Osteocyte (in vitro differentiated cells): ENCODE measurements around the gene ATP6AP2. TPM values are rescaled to one million over a fixed set of nuclear protein-coding genes. Genes with fewer than 3 reads are reported as not detected.

Experiments used
- DNase-seq: peaks from one replicate; pipeline ENCODE4 v3.0.0; 2021; ENCODE audit warnings: mixed read lengths; ENCODE audit not compliant: unreplicated experiment; ENCODE audit errors: extremely low spot score
- H3K27ac Mint-ChIP-seq: one replicate; pipeline ENCODE4 v1.8.0; 2021; ENCODE audit warnings: mild to moderate bottlenecking, mixed read lengths; ENCODE audit not compliant: unreplicated experiment
- H3K27me3 Mint-ChIP-seq: one replicate; pipeline ENCODE4 v1.8.0; 2021; ENCODE audit warnings: mixed read lengths; ENCODE audit not compliant: unreplicated experiment
- H3K36me3 Mint-ChIP-seq: one replicate; pipeline ENCODE4 v1.8.0; 2021; ENCODE audit warnings: mixed read lengths; ENCODE audit not compliant: unreplicated experiment
- H3K4me1 Mint-ChIP-seq: one replicate; pipeline ENCODE4 v1.8.0; 2021; ENCODE audit warnings: mixed read lengths; ENCODE audit not compliant: unreplicated experiment
- H3K4me3 Mint-ChIP-seq: one replicate; pipeline ENCODE4 v1.8.0; 2021; ENCODE audit warnings: mild to moderate bottlenecking, moderate library complexity, mixed read lengths; ENCODE audit not compliant: unreplicated experiment
- H3K9me3 Mint-ChIP-seq: one replicate; pipeline ENCODE4 v1.8.0; 2021; ENCODE audit warnings: mixed read lengths; ENCODE audit not compliant: unreplicated experiment
- total RNA-seq: library from RNA; stranded (reverse); gene quantifications from 2 replicates; pipeline ENCODE4 v1.2.1, GENCODE V29; 2021
- TF ChIP-seq, protein P1 (sequence below): fragments of 200-600 bp; sonication (generic); IDR thresholded peaks from 2 replicates; pipeline ENCODE4 v1.5.0; 2021; ENCODE audit warnings: antibody characterized with exemption, mild to moderate bottlenecking, moderate library complexity

The ATP6AP2 gene
- total RNA-seq, 1 donor from 2014 or later = 154 TPM

DNA sequence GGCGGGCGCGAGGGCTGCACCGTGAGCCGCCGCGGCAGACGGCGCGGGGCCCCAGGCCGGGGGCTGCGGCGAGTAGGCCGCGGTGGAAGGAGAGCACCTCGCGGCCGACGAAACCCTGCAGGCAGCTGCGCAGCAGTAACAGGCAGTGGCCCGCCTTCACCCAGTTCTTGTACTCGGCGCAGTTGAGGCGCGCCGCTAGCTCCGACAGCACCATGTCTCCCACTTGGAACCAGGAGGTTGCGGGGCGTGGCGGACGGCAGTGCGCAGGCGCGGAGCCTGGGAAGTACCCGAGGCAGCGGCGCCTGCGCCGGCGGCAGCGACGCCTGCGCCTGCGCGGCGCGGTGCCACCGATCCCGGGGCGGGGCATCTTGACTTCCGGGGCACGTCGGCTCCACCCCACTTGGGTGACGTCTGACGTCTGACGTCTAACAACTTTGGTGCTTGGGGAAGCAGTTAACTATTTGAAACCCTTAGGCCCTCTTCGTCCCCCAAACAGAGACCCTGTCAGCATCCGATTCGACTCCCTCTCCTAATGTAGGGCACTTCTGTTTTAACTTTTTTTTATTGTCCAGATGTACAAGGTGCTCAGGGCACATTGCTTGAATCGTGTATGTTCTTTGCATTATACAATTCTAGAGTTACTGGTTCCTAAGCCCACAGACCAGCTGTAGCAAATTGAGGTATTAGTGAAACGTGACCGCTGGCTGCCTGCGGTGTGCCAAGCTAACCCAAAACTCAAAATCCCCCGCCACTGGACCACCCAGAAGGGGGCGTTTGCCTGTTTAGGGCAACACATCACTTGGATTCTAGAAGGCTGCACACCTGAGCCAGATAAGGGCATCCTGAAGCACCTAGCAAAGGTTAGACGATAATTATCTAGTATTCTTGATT, 66.8 kb downstream of the ATP6AP2 start, which contains the start of gene CXorf38:
Gene CXorf38, minus strand, starts transcription at position 255 of the 891 bp plus-strand sequence. Its CDS starts 41 bp downstream, at position 214.
- H3K9me3 Mint-ChIP-seq = no peaks in the 10 kb centered on the region
- H3K36me3 Mint-ChIP-seq = peaks cover 2% of the 10 kb centered on the region
- H3K4me1 Mint-ChIP-seq = peaks cover 23% of the 10 kb centered on the region
- TF ChIP-seq, protein P1, sequence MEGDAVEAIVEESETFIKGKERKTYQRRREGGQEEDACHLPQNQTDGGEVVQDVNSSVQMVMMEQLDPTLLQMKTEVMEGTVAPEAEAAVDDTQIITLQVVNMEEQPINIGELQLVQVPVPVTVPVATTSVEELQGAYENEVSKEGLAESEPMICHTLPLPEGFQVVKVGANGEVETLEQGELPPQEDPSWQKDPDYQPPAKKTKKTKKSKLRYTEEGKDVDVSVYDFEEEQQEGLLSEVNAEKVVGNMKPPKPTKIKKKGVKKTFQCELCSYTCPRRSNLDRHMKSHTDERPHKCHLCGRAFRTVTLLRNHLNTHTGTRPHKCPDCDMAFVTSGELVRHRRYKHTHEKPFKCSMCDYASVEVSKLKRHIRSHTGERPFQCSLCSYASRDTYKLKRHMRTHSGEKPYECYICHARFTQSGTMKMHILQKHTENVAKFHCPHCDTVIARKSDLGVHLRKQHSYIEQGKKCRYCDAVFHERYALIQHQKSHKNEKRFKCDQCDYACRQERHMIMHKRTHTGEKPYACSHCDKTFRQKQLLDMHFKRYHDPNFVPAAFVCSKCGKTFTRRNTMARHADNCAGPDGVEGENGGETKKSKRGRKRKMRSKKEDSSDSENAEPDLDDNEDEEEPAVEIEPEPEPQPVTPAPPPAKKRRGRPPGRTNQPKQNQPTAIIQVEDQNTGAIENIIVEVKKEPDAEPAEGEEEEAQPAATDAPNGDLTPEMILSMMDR = no peak
- H3K27me3 Mint-ChIP-seq = no peaks in the 10 kb centered on the region
- DNase-seq = peak; percentile 97
- peak within 1 kb of the TSS; percentile 86 for H3K4me3 Mint-ChIP-seq
- peak within 1 kb of the TSS; percentile 81 for H3K27ac Mint-ChIP-seq

DNA sequence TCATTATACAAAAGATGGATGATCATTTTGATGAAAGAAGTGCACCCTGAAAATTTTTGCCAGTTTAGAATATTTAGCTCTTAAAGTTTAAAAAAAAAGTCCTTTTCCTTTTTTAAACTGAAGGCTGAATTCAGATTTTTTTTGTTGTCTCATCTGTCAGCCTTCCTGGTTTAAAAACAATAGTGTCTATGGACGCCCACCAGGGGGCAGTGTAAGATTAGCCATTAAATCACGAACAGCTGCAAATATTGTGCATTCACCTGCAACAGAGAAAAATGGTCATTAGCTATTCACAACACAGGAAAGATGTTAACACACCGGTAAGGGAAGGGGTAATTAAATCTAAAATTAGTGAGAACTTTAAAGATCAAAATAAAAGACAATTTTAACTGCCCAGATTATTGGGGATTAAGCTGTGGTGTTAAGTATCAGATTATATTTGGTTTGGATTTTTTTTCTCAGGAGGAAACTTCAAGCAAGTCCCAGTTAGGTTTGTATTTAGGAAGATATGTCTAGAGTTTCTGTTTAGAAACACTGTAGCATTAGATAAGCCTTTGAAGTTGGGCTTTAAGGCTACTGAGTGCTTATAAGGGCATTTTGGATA, 71.0 kb downstream of the ATP6AP2 start:
- Mint-ChIP-seq H3K27ac (no peak overlapping the region), H3K9me3 (no peaks in the 10 kb centered on the region), H3K36me3 (peaks cover 4% of the 10 kb centered on the region), H3K4me1 (peaks cover 4% of the 10 kb centered on the region), H3K4me3 (no peak overlapping the region), H3K27me3 (no peaks in the 10 kb centered on the region)
- DNase-seq = no peak
- TF ChIP-seq, protein P1 = peak; percentile 84

DNA sequence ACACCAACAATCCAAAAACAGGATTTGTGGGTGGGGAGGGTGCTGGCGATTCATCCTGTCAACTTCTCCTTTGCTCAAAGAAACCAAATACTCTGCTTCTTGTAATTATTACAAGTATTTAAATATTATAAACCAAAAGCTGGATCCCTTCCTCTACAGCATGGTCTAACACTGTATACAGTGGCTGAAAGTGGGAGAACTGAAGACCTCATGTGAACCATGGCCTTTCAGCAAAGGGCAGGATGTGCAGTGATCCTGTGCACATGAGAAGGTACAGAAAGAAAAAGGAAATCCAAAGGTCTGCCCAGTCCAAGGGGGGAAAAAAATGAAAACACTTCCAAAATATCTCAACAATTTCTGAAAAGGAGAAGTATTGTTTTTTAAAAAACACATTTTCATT, 71.9 kb downstream of the ATP6AP2 start:
- Mint-ChIP-seq H3K27me3 (no peaks in the 10 kb centered on the region), H3K27ac (no peak overlapping the region), H3K4me1 (peaks cover 2% of the 10 kb centered on the region), H3K4me3 (no peak overlapping the region), H3K9me3 (no peaks in the 10 kb centered on the region), H3K36me3 (peaks cover 4% of the 10 kb centered on the region)
- DNase-seq = no peak
- TF ChIP-seq, protein P1 = no peak

DNA sequence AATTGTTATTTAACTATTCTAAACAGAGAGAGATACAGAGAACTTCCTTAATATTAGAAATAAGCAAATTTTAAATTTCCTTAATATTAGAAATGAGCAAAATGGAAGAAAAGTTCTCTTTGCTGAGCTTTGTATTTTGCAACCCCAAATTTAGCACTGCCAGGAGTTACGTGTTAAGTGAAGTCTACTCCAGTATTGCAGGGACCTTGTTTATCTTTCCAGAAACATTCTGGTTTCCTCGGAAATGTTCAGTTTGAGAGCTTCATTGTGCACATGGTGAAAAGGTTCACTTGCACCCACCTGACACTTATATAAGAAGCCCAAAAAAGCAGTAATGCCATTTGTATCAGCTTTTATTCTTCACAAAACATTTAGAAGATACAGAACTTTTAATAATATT, 72.8 kb downstream of the ATP6AP2 start:
- TF ChIP-seq, protein P1 = no peak
- no peak overlapping the region for H3K4me3 Mint-ChIP-seq
- peaks cover 4% of the 10 kb centered on the region for H3K36me3 Mint-ChIP-seq
- H3K27me3 Mint-ChIP-seq = no peaks in the 10 kb centered on the region
- no peak overlapping the region for H3K27ac Mint-ChIP-seq
- H3K4me1 Mint-ChIP-seq = no peaks in the 10 kb centered on the region
- DNase-seq = no peak
- H3K9me3 Mint-ChIP-seq = no peaks in the 10 kb centered on the region

Other genes starting within 250 kb of the ATP6AP2 start
- gene MPC1L, start 42.5 kb downstream of the ATP6AP2 start, total RNA-seq = not detected in 2 replicates
- gene CXorf38, start 66.6 kb downstream of the ATP6AP2 start, total RNA-seq = 9.9 and 11.4 TPM in 2 replicates
- 52.4 and 53.0 TPM in 2 replicates for gene MED14, start 154.6 kb downstream of the ATP6AP2 start, total RNA-seq